Smooth muscle cell (in vitro differentiated cells): ENCODE measurements around the gene NECTIN2. TPM values are rescaled to one million over a fixed set of nuclear protein-coding genes. Genes with fewer than 3 reads are reported as not detected.
A peak's percentile ranks its signal among the peaks of the same experiment; 100 is the strongest.

ENCODE experiments used
- DNase-seq: peaks from one replicate; lab custom pipeline; 2025; ENCODE audit not compliant: unreplicated experiment; lab: John Stamatoyannopoulos, UW
- H2AFZ ChIP-seq: fragments of 200-600 bp; sonication (generic); 2 replicates; pipeline ENCODE4 v1.6.0; 2016; ENCODE audit warnings: antibody characterized with exemption, low read depth, mild to moderate bottlenecking
- H3F3A ChIP-seq: fragments of 200-600 bp; sonication (generic); 2 replicates; pipeline ENCODE4 v1.6.0; 2017; ENCODE audit warnings: antibody characterized with exemption, low read depth
- H3K27ac ChIP-seq: fragments of 200-600 bp; sonication (generic); 2 replicates; pipeline ENCODE4 v1.5.1; 2016; ENCODE audit warnings: low read depth, mild to moderate bottlenecking
- H3K27me3 ChIP-seq: fragments of 200-600 bp; sonication (generic); 2 replicates; pipeline ENCODE4 v1.6.1; 2016; ENCODE audit warnings: low read depth, mild to moderate bottlenecking
- H3K36me3 ChIP-seq: fragments of 200-600 bp; sonication (generic); 2 replicates; pipeline ENCODE4 v1.5.1; 2016; ENCODE audit warnings: low read depth
- H3K4me1 ChIP-seq: fragments of 200-600 bp; sonication (generic); 2 replicates; pipeline ENCODE4 v1.5.1; 2016; ENCODE audit warnings: low read depth
- H3K4me2 ChIP-seq: fragments of 200-600 bp; sonication (generic); 2 replicates; pipeline ENCODE4 v1.6.0; 2016; ENCODE audit warnings: mild to moderate bottlenecking
- H3K4me3 ChIP-seq: fragments of 200-600 bp; sonication (generic); 2 replicates; pipeline ENCODE4 v1.5.1; 2016; ENCODE audit warnings: mild to moderate bottlenecking
- H3K79me2 ChIP-seq: fragments of 200-600 bp; sonication (generic); 2 replicates; pipeline ENCODE4 v1.6.0; 2016; ENCODE audit warnings: low read depth, mild to moderate bottlenecking
- H3K9ac ChIP-seq: fragments of 200-600 bp; sonication (generic); 2 replicates; pipeline ENCODE4 v1.6.0; 2016; ENCODE audit warnings: low read depth
- H3K9me3 ChIP-seq: fragments of 200-600 bp; sonication (generic); replicated peaks from 2 replicates; pipeline ENCODE4 v1.5.1; 2016; ENCODE audit warnings: low read depth
- H4K20me1 ChIP-seq: fragments of 200-600 bp; sonication (generic); 2 replicates; pipeline ENCODE4 v1.6.0; 2016; ENCODE audit warnings: low read depth
- WGBS: methylation state at CpG from one replicate; pipeline ENCODE4 v1.1.7; 2016; ENCODE audit warnings: low lambda C conversion rate; 5-methylcytosine and 5-hydroxymethylcytosine counted together
- polyA plus RNA-seq: library from polyadenylated mRNA; unstranded; fragments of >200 nt; fragmentation: Nextera tagmentation; extraction: Ambion mirVana; gene quantifications from 2 replicates; pipeline ENCODE4 v1.2.1, GENCODE V29; 2016
- total RNA-seq: library from RNA; depleted of rRNA; stranded (reverse); fragments of >200 nt; gene quantifications from 2 replicates; pipeline ENCODE4 v1.2.3, GENCODE V29; 2014
- TF ChIP-seq, protein P1 (sequence below): fragments of 200-600 bp; sonication (generic); IDR thresholded peaks from 2 replicates; pipeline ENCODE4 v1.5.1; 2017; ENCODE audit warnings: borderline replicate concordance, mild to moderate bottlenecking, antibody characterized with exemption; ENCODE audit not compliant: insufficient read depth, poor library complexity, severe bottlenecking

NECTIN2 gene
- total and polyA plus RNA-seq, 2 experiments from 2014 or later, result 94.6 to 160 TPM

DNA sequence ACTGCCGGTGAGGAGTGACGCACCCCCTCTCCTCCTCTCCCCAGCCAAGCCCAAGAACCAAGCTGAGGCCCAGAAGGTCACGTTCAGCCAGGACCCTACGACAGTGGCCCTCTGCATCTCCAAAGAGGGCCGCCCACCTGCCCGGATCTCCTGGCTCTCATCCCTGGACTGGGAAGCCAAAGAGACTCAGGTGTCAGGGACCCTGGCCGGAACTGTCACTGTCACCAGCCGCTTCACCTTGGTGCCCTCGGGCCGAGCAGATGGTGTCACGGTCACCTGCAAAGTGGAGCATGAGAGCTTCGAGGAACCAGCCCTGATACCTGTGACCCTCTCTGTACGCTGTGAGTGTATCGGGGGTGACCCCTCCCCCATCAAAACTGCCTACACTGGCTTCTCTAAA, 25.7 kb downstream of the NECTIN2 start:
- TF ChIP-seq, protein P1, sequence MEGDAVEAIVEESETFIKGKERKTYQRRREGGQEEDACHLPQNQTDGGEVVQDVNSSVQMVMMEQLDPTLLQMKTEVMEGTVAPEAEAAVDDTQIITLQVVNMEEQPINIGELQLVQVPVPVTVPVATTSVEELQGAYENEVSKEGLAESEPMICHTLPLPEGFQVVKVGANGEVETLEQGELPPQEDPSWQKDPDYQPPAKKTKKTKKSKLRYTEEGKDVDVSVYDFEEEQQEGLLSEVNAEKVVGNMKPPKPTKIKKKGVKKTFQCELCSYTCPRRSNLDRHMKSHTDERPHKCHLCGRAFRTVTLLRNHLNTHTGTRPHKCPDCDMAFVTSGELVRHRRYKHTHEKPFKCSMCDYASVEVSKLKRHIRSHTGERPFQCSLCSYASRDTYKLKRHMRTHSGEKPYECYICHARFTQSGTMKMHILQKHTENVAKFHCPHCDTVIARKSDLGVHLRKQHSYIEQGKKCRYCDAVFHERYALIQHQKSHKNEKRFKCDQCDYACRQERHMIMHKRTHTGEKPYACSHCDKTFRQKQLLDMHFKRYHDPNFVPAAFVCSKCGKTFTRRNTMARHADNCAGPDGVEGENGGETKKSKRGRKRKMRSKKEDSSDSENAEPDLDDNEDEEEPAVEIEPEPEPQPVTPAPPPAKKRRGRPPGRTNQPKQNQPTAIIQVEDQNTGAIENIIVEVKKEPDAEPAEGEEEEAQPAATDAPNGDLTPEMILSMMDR, result no peak

DNA sequence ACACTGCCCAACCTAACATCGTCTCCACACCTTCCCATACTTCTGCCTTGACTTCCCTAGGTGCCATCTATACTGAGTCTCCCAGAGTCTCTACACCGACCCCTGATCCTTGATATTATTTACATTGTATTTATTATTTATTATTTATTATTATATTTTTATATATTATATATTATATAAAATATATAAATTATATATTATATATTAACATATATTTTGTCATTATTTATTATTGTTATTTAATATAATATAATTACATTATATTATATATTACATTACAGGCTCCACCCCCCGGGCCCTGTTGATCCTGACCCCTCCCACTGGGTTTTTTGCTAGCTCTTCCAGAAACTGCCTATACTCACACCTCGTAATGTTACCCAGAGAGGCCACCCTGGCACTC, 26.6 kb downstream of the NECTIN2 start:
- Histone ChIP-seq H2AFZ (no peak overlapping the region), H3K79me2 (peaks cover 11% of the 10 kb centered on the region), H3K36me3 (peaks cover 5% of the 10 kb centered on the region), H3K9ac (no peak overlapping the region), H3K9me3 (no peaks in the 10 kb centered on the region), H3K4me1 (no peaks in the 10 kb centered on the region), H4K20me1 (peaks cover 36% of the 10 kb centered on the region), H3F3A (peaks cover 14% of the 10 kb centered on the region), H3K4me3 (no peak overlapping the region), H3K27me3 (no peaks in the 10 kb centered on the region), H3K4me2 (no peak overlapping the region), H3K27ac (no peak overlapping the region)
- TF ChIP-seq, protein P1, result no peak
- DNase-seq, result no peak
- WGBS, result 99% methylated on average over 4 of the region's 4 CpGs

More for the DNA sequence above, 25.7 kb downstream of the NECTIN2 start:
- H3K36me3 ChIP-seq, result peaks cover 5% of the 10 kb centered on the region
- 97% methylated on average over 14 of the region's 14 CpGs for WGBS
- no peaks in the 10 kb centered on the region for H3K27me3 ChIP-seq
- H3F3A ChIP-seq, result peaks cover 14% of the 10 kb centered on the region
- H2AFZ ChIP-seq, result no peak overlapping the region
- peaks cover 45% of the 10 kb centered on the region for H4K20me1 ChIP-seq
- H3K4me2 ChIP-seq, result no peak overlapping the region
- H3K9ac ChIP-seq, result no peak overlapping the region
- H3K9me3 ChIP-seq, result no peaks in the 10 kb centered on the region
- H3K27ac ChIP-seq, result no peak overlapping the region
- H3K4me1 ChIP-seq, result no peaks in the 10 kb centered on the region
- peaks cover 19% of the 10 kb centered on the region for H3K79me2 ChIP-seq
- DNase-seq, result no peak
- no peak overlapping the region for H3K4me3 ChIP-seq

DNA sequence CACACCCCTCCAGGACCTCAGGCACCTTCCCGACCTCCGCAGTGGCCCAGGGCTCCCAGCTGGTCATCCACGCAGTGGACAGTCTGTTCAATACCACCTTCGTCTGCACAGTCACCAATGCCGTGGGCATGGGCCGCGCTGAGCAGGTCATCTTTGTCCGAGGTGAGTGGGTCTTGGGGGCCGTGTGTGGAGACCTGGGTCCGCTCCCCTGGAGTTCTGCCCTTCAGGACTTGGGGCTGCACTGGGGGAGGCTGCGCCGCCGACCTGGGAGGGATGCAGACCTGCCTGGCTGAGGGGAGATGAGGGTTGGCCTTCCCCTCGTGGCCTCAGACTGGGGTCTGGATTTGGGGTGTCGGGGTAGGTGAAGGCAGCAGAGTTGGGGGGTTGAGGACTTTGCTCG, 28.2 kb downstream of the NECTIN2 start:
- Histone ChIP-seq H3K9me3 (no peaks in the 10 kb centered on the region), H3K9ac (no peak overlapping the region), H3K36me3 (peaks cover 5% of the 10 kb centered on the region), H3K4me3 (no peak overlapping the region), H3K79me2 (peaks cover 3% of the 10 kb centered on the region), H3K27me3 (no peaks in the 10 kb centered on the region), H3K27ac (no peak overlapping the region), H4K20me1 (peaks cover 32% of the 10 kb centered on the region), H3K4me2 (no peak overlapping the region), H2AFZ (no peak overlapping the region), H3K4me1 (no peaks in the 10 kb centered on the region), H3F3A (peaks cover 14% of the 10 kb centered on the region)
- 94% methylated on average over 16 of the region's 16 CpGs for whole genome bisulfite sequencing
- no peak for DNase-seq
- TF ChIP-seq, protein P1, result no peak

DNA sequence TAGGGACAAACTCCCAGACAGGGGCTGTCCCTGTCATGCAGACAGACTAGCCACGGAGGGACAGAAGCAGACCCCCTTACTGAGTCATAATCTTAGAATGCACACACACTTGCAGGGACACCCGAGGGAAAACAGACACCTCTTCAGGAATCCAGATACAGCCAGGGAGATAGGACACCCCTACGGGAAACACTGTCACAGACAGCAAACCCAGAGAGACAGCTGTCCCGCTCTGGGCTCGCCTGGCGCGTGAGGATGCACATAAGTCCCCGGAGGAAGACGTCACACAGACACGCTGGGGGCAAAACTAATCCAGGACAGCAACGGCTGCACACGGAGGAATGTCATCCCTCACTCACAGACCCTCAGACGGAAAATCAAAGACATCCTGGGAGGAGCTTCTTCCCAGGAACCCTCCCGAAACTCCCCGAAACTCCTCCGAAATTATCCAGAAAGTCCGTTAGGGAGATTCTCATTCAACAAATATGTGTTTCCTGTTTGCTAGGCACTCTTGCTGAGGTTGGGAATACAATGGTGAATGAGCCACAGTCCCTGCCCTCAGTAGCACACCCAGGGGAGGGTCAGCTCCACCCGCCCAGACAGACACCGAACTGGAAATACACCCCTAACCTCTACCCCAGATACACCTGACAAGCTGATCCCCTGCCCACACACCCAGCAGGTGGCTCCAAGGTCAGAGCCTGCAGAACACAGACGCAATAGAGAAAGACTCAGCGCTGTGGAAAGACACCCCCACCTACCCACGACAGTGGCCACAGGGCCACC, 29.8 kb downstream of the NECTIN2 start:
- WGBS, result 42% methylated on average over 22 of the region's 22 CpGs
- H3K4me3 ChIP-seq, result no peak overlapping the region
- peaks cover 3% of the 10 kb centered on the region for H3K79me2 ChIP-seq
- no peaks in the 10 kb centered on the region for H3K27me3 ChIP-seq
- no peak overlapping the region for H3K9ac ChIP-seq
- peaks cover 21% of the 10 kb centered on the region for H4K20me1 ChIP-seq
- H3F3A ChIP-seq, result peaks cover 14% of the 10 kb centered on the region
- H3K4me2 ChIP-seq, result no peak overlapping the region
- DNase-seq, result no peak
- no peaks in the 10 kb centered on the region for H3K4me1 ChIP-seq
- TF ChIP-seq, protein P1, result no peak
- no peaks in the 10 kb centered on the region for H3K9me3 ChIP-seq
- peak overlapping the region; percentile 66 for H3K27ac ChIP-seq
- H3K36me3 ChIP-seq, result peaks cover 5% of the 10 kb centered on the region
- H2AFZ ChIP-seq, result no peak overlapping the region
